CD4-positive, CD25-positive, alpha-beta regulatory T cell (primary cell): ENCODE measurements around the gene TNPO2. TPM values are rescaled to one million over a fixed set of nuclear protein-coding genes. Genes with fewer than 3 reads are reported as not detected.

Source experiments
- ATAC-seq, 2 donors: fragments of 150-1000 bp; cut with Tn5 transposase; one replicate each; pipeline ENCODE4 v1.10.0; 2021; ENCODE audit warnings: low read depth in 2 of 2, moderate number of reproducible peaks in 2 of 2, moderate library complexity in 1 of 2
- DNase-seq, 3 donors: peaks; one replicate each; pipeline versions ENCODE4 v3.0.0 to v3.0.0-alpha.2; 2012 to 2022; ENCODE audit warnings: mixed read lengths in 1 of 3
- H3K27ac ChIP-seq: one replicate; pipeline ENCODE4 v1.7.0; 2013; ENCODE audit warnings: mild to moderate bottlenecking, low read length; ENCODE audit not compliant: insufficient read depth, poor library complexity, severe bottlenecking
- H3K27me3 ChIP-seq: one replicate; pipeline ENCODE4 v1.7.0; 2013; ENCODE audit warnings: low read length; ENCODE audit not compliant: control insufficient read depth, insufficient read depth
- H3K36me3 ChIP-seq: one replicate; pipeline ENCODE4 v1.7.0; 2013; ENCODE audit warnings: mild to moderate bottlenecking, low read length, moderate library complexity; ENCODE audit not compliant: control insufficient read depth, insufficient read depth
- H3K4me1 ChIP-seq: 2 replicates; pipeline ENCODE4 v1.7.0; 2013; ENCODE audit warnings: mild to moderate bottlenecking, low read length; ENCODE audit not compliant: insufficient read depth, control insufficient read depth, poor library complexity, severe bottlenecking
- H3K4me3 ChIP-seq: one replicate; pipeline ENCODE4 v1.7.0; 2013; ENCODE audit warnings: low read depth, mild to moderate bottlenecking, low read length, moderate library complexity
- H3K9me3 ChIP-seq, 2 experiments: 1 replicate in 1 of 2; 2 replicates in 1 of 2; pipeline ENCODE4 v1.7.0; 2013; ENCODE audit warnings: low read length in 2 of 2, mild to moderate bottlenecking in 1 of 2, moderate library complexity in 1 of 2; ENCODE audit not compliant: control insufficient read depth in 2 of 2
- H3K27ac Mint-ChIP-seq, 3 donors: one replicate each; pipeline ENCODE4 v1.8.0; 2020 to 2022; ENCODE audit warnings: mild to moderate bottlenecking in 3 of 3, mixed read lengths in 3 of 3, moderate library complexity in 2 of 3
- H3K27me3 Mint-ChIP-seq: one replicate; pipeline ENCODE4 v1.8.0; 2022; ENCODE audit warnings: mild to moderate bottlenecking, mixed read lengths
- H3K36me3 Mint-ChIP-seq: one replicate; pipeline ENCODE4 v1.8.0; 2020; ENCODE audit warnings: mixed read lengths
- H3K4me1 Mint-ChIP-seq, 4 donors: one replicate each; pipeline ENCODE4 v1.8.0; 2020 to 2022; ENCODE audit warnings: mixed read lengths in 4 of 4, mild to moderate bottlenecking in 1 of 4
- H3K4me3 Mint-ChIP-seq, 4 donors: one replicate each; pipeline ENCODE4 v1.8.0; 2020 to 2022; ENCODE audit warnings: mild to moderate bottlenecking in 4 of 4, mixed read lengths in 4 of 4, moderate library complexity in 3 of 4
- H3K9me3 Mint-ChIP-seq, 7 donors: one replicate each; pipeline ENCODE4 v1.8.0; 2020 to 2022; ENCODE audit warnings: mixed read lengths in 7 of 7, mild to moderate bottlenecking in 3 of 7, moderate library complexity in 2 of 7
- polyA plus RNA-seq, 4 donors: library from polyadenylated mRNA; unstranded; fragments of 300-500 nt; fragmentation: Illumina TruSeq; gene quantifications; one replicate each; pipeline ENCODE4 v1.2.3, GENCODE V29; 2021
- total RNA-seq: library from RNA; stranded (reverse); gene quantifications from one replicate; pipeline ENCODE4 v1.2.3, GENCODE V29; 2022

Gene TNPO2
- total and polyA plus RNA-seq, 5 donors from 2014 or later = 1.7 to 42.9 (median 2.3) TPM

GRCh38 chr19:12764698-12765097, 41.0 kb upstream of the TNPO2 start:
- Histone ChIP-seq H3K4me1 (peaks cover under 1% of the 10 kb centered on the region), H3K27ac (no peak overlapping the region), H3K27me3 (no peaks in the 10 kb centered on the region), H3K4me3 (no peak overlapping the region), H3K9me3 (no peaks in the 10 kb centered on the region), H3K36me3 (no peaks in the 10 kb centered on the region)
- H3K36me3 Mint-ChIP-seq = peaks cover 10% of the 10 kb centered on the region
- peaks cover 0 to 10% (median 6%) of the 10 kb centered on the region in 4 donors for H3K4me1 Mint-ChIP-seq
- ATAC-seq (no peak), DNase-seq (no peak)
- H3K27ac Mint-ChIP-seq = no peak overlapping the region
- no peak overlapping the region for H3K4me3 Mint-ChIP-seq
- peaks cover 4% of the 10 kb centered on the region for H3K27me3 Mint-ChIP-seq
- H3K9me3 Mint-ChIP-seq = peaks cover 0 to 1% (median 0%) of the 10 kb centered on the region in 7 donors

GRCh38 chr19:12763100-12763499, 39.4 kb upstream of the TNPO2 start:
- Histone ChIP-seq H3K4me1 (no peaks in the 10 kb centered on the region), H3K27me3 (no peaks in the 10 kb centered on the region), H3K4me3 (no peak overlapping the region), H3K9me3 (no peaks in the 10 kb centered on the region), H3K27ac (no peak overlapping the region), H3K36me3 (no peaks in the 10 kb centered on the region)
- peaks cover 0 to 6% (median 4%) of the 10 kb centered on the region in 4 donors for H3K4me1 Mint-ChIP-seq
- ATAC-seq (no peak), DNase-seq (no peak)
- no peak overlapping the region for H3K4me3 Mint-ChIP-seq
- H3K27ac Mint-ChIP-seq = no peak overlapping the region
- peaks cover 9% of the 10 kb centered on the region for H3K27me3 Mint-ChIP-seq
- peaks cover 0 to 1% (median 0%) of the 10 kb centered on the region in 7 donors for H3K9me3 Mint-ChIP-seq
- peaks cover 10% of the 10 kb centered on the region for H3K36me3 Mint-ChIP-seq

GRCh38 chr19:12759686-12760085, 36.0 kb upstream of the TNPO2 start:
- H3K4me3 Mint-ChIP-seq = no peak overlapping the region
- peaks cover 8% of the 10 kb centered on the region for H3K4me1 ChIP-seq
- no peak for ATAC-seq
- no peaks in the 10 kb centered on the region for H3K27me3 ChIP-seq
- no peaks in the 10 kb centered on the region for H3K9me3 Mint-ChIP-seq
- H3K36me3 Mint-ChIP-seq = peaks cover 3% of the 10 kb centered on the region
- H3K36me3 ChIP-seq = no peaks in the 10 kb centered on the region
- no peak overlapping the region for H3K27ac Mint-ChIP-seq
- H3K4me1 Mint-ChIP-seq = peaks cover 0 to 12% (median 4%) of the 10 kb centered on the region in 4 donors
- H3K9me3 ChIP-seq = no peaks in the 10 kb centered on the region
- no peak overlapping the region for H3K27ac ChIP-seq
- H3K27me3 Mint-ChIP-seq = peaks cover 13% of the 10 kb centered on the region
- DNase-seq = no peak
- no peak overlapping the region for H3K4me3 ChIP-seq

- no peak overlapping the region for H3K4me3 ChIP-seq
- DNase-seq (peak; percentile 39 to 67 (median 56)), ATAC-seq (peak; percentile 67)
- no peaks in the 10 kb centered on the region for H3K27me3 ChIP-seq
- Mint-ChIP-seq H3K36me3 (peaks cover 3% of the 10 kb centered on the region), H3K27ac (no peak overlapping the region), H3K9me3 (no peaks in the 10 kb centered on the region), H3K4me3 (peak overlapping the region in 1 of 4 donors; percentile 35), H3K4me1 (peaks cover 0 to 12% (median 4%) of the 10 kb centered on the region in 4 donors), H3K27me3 (peaks cover 19% of the 10 kb centered on the region)
- H3K27ac ChIP-seq = no peak overlapping the region
- H3K36me3 ChIP-seq = no peaks in the 10 kb centered on the region
- H3K9me3 ChIP-seq = no peaks in the 10 kb centered on the region
- peaks cover 8% of the 10 kb centered on the region for H3K4me1 ChIP-seq
Observed at GRCh38 chr19:12757544-12758274, 34.0 kb upstream of the TNPO2 start.

GRCh38 chr19:12756150-12756883, 32.6 kb upstream of the TNPO2 start:
- Mint-ChIP-seq H3K9me3 (no peaks in the 10 kb centered on the region), H3K27me3 (peaks cover 19% of the 10 kb centered on the region), H3K4me3 (no peak overlapping the region), H3K4me1 (peaks cover 0 to 12% (median 4%) of the 10 kb centered on the region in 4 donors), H3K36me3 (peaks cover 3% of the 10 kb centered on the region), H3K27ac (no peak overlapping the region)
- Histone ChIP-seq H3K27ac (no peak overlapping the region), H3K27me3 (no peaks in the 10 kb centered on the region), H3K4me1 (peaks cover 8% of the 10 kb centered on the region), H3K36me3 (no peaks in the 10 kb centered on the region), H3K4me3 (no peak overlapping the region), H3K9me3 (no peaks in the 10 kb centered on the region)
- DNase-seq (no peak), ATAC-seq (no peak)

GRCh38 chr19:12754465-12755196, 30.9 kb upstream of the TNPO2 start:
- no peak overlapping the region for H3K27ac Mint-ChIP-seq
- ATAC-seq = no peak
- peaks cover 0 to 11% (median 1%) of the 10 kb centered on the region in 4 donors for H3K4me1 Mint-ChIP-seq
- Histone ChIP-seq H3K36me3 (no peaks in the 10 kb centered on the region), H3K27ac (no peak overlapping the region), H3K4me3 (no peak overlapping the region), H3K27me3 (no peaks in the 10 kb centered on the region), H3K4me1 (peaks cover 8% of the 10 kb centered on the region), H3K9me3 (no peaks in the 10 kb centered on the region)
- DNase-seq = no peak
- peaks cover 15% of the 10 kb centered on the region for H3K27me3 Mint-ChIP-seq
- H3K4me3 Mint-ChIP-seq = no peak overlapping the region
- peaks cover 0 to 2% (median 0%) of the 10 kb centered on the region in 7 donors for H3K9me3 Mint-ChIP-seq
- H3K36me3 Mint-ChIP-seq = no peaks in the 10 kb centered on the region

GRCh38 chr19:12752056-12752781, 28.5 kb upstream of the TNPO2 start:
- Mint-ChIP-seq H3K4me1 (peaks cover 0 to 7% (median 2%) of the 10 kb centered on the region in 4 donors), H3K9me3 (peaks cover 0 to 5% (median 0%) of the 10 kb centered on the region in 7 donors), H3K4me3 (no peak overlapping the region), H3K27me3 (peaks cover 10% of the 10 kb centered on the region), H3K27ac (no peak overlapping the region), H3K36me3 (peaks cover 12% of the 10 kb centered on the region)
- Histone ChIP-seq H3K4me1 (no peaks in the 10 kb centered on the region), H3K9me3 (peaks cover 0 to 8% of the 10 kb centered on the region in 2 experiments), H3K36me3 (peaks cover 8% of the 10 kb centered on the region), H3K27ac (no peak overlapping the region), H3K4me3 (no peak overlapping the region), H3K27me3 (no peaks in the 10 kb centered on the region)
- ATAC-seq (no peak), DNase-seq (no peak)
